Lower leg skin (tissue), 3 donors: ENCODE results near the gene NEURL3.

Experiments
- CTCF ChIP-seq, 3 donors: fragments of 450-650 bp; IDR thresholded peaks; one replicate each; pipeline ENCODE4 v1.5.1; 2016; ENCODE audit warnings: antibody characterized with exemption in 3 of 3, mild to moderate bottlenecking in 3 of 3, moderate library complexity in 2 of 3
- POLR2A ChIP-seq, 2 donors: fragments of 450-650 bp; IDR thresholded peaks; one replicate each; pipeline ENCODE4 v1.6.1; 2016 to 2017; ENCODE audit warnings: antibody characterized with exemption in 2 of 2, mild to moderate bottlenecking in 1 of 2, moderate library complexity in 1 of 2

- TF ChIP-seq CTCF (IDR thresholded peaks at IDR 0.05): no peak
- TF ChIP-seq POLR2A (IDR thresholded peaks at IDR 0.05): no peak
Measured at GRCh38 chr2:96464651-96465050, 40.5 kb downstream of the NEURL3 start.
